ENCODE results near the gene PSMA2. TPM values are rescaled to one million over a fixed set of nuclear protein-coding genes. Genes with fewer than 3 reads are reported as not detected.

Gene PSMA2
- total RNA-seq, 2 experiments from 2014 or later = 38.8 to 41.0 TPM

- no peak for TF ChIP-seq CTCF (IDR thresholded peaks at IDR 0.05)
- Histone ChIP-seq H3K9me3 (ENCODE audit: control insufficient read depth in 1 of 2, insufficient read depth in 1 of 2, low read length in 2 of 2) (peaks cover 0 to 11% of the 10 kb centered on the region in 2 experiments), H3K27ac (ENCODE audit: low read depth in 1 of 2, low read length in 2 of 2) (no peak overlapping the region), H3K36me3 (ENCODE audit: insufficient read depth, low read length) (no peaks in the 10 kb centered on the region), H3K27me3 (ENCODE audit: control insufficient read depth in 1 of 2, insufficient read depth in 2 of 2, low read length in 2 of 2) (no peaks in the 10 kb centered on the region), H3K4me1 (ENCODE audit: insufficient read depth, low read length) (no peaks in the 10 kb centered on the region), H3K4me3 (ENCODE audit: low read length) (no peak overlapping the region)
- DNase-seq (no peak), ATAC-seq (ENCODE audit: poor library complexity) (no peak)
- H3K27ac Mint-ChIP-seq = no peak overlapping the region
- H3K9me3 Mint-ChIP-seq = peaks cover 4% of the 10 kb centered on the region
- intact Hi-C loops (cut with DNase I, micrococcal nuclease) = no loop called here
- H3K27me3 Mint-ChIP-seq = peaks cover 9% of the 10 kb centered on the region
- ChIA-PET POLR2A (no interaction called here), CTCF (no interaction called here)
- H3K36me3 Mint-ChIP-seq (ENCODE audit: low read depth) = no peaks in the 10 kb centered on the region
- no peaks in the 10 kb centered on the region for H3K4me1 Mint-ChIP-seq (ENCODE audit: low read depth)
- H3K4me3 Mint-ChIP-seq = no peak overlapping the region
These were observed 20.4 kb upstream of the PSMA2 start for GRCh38 chr7:42952328-42952727.

- Mint-ChIP-seq H3K4me1 (ENCODE audit: low read depth) (no peaks in the 10 kb centered on the region), H3K27me3 (peaks cover 9% of the 10 kb centered on the region), H3K27ac (no peak overlapping the region), H3K9me3 (peaks cover 2% of the 10 kb centered on the region), H3K4me3 (no peak overlapping the region), H3K36me3 (ENCODE audit: low read depth) (no peaks in the 10 kb centered on the region)
- no peak for ATAC-seq (ENCODE audit: poor library complexity)
- peaks cover 4% of the 10 kb centered on the region for H3K4me1 ChIP-seq (ENCODE audit: insufficient read depth, low read length)
- intact Hi-C loops (cut with DNase I, micrococcal nuclease) = no loop called here
- H3K27ac ChIP-seq (ENCODE audit: low read depth in 1 of 2, low read length in 2 of 2) = no peak overlapping the region
- ChIA-PET CTCF (interaction anchor here (1.2 kb wide), 1 partner anchor 9 kb away, joined by 3 read pairs; no protein-coding TSS in a partner anchor), POLR2A (no interaction called here)
- no peak overlapping the region for H3K4me3 ChIP-seq (ENCODE audit: low read length)
- H3K27me3 ChIP-seq (ENCODE audit: control insufficient read depth in 1 of 2, insufficient read depth in 2 of 2, low read length in 2 of 2) = no peaks in the 10 kb centered on the region
- no peaks in the 10 kb centered on the region for H3K9me3 ChIP-seq (ENCODE audit: control insufficient read depth in 1 of 2, insufficient read depth in 1 of 2, low read length in 2 of 2)
- TF ChIP-seq CTCF (IDR thresholded peaks at IDR 0.05) = no peak
- DNase-seq = no peak
- no peaks in the 10 kb centered on the region for H3K36me3 ChIP-seq (ENCODE audit: insufficient read depth, low read length)
These were observed 18.4 kb upstream of the PSMA2 start for GRCh38 chr7:42950417-42950816.

- Mint-ChIP-seq H3K9me3 (no peaks in the 10 kb centered on the region), H3K27ac (no peak overlapping the region), H3K27me3 (peaks cover 4% of the 10 kb centered on the region), H3K4me3 (no peak overlapping the region), H3K36me3 (ENCODE audit: low read depth) (no peaks in the 10 kb centered on the region), H3K4me1 (ENCODE audit: low read depth) (no peaks in the 10 kb centered on the region)
- no peak for DNase-seq
- Histone ChIP-seq H3K9me3 (ENCODE audit: control insufficient read depth in 1 of 2, insufficient read depth in 1 of 2, low read length in 2 of 2) (no peaks in the 10 kb centered on the region), H3K27ac (ENCODE audit: low read depth in 1 of 2, low read length in 2 of 2) (no peak overlapping the region), H3K27me3 (ENCODE audit: control insufficient read depth in 1 of 2, insufficient read depth in 2 of 2, low read length in 2 of 2) (no peaks in the 10 kb centered on the region), H3K4me3 (ENCODE audit: low read length) (no peak overlapping the region), H3K36me3 (ENCODE audit: insufficient read depth, low read length) (no peaks in the 10 kb centered on the region), H3K4me1 (ENCODE audit: insufficient read depth, low read length) (peaks cover 4% of the 10 kb centered on the region)
- intact Hi-C loops (cut with DNase I, micrococcal nuclease) = loop anchor here in 1 of 2 experiments (10.0 kb wide), 1 partner anchor 317 kb away; no protein-coding TSS in a partner anchor
- TF ChIP-seq CTCF (IDR thresholded peaks at IDR 0.05) = no peak
- POLR2A ChIA-PET = no interaction called here
- no peak for ATAC-seq (ENCODE audit: poor library complexity)
- CTCF ChIA-PET = interaction anchor here (0.5 kb wide), 1 partner anchor 885 kb away, joined by 3 read pairs; no protein-coding TSS in a partner anchor
These were observed 15.5 kb upstream of the PSMA2 start for GRCh38 chr7:42947521-42947920.
